Calu3 (cell line): ENCODE data around the gene AIFM2. TPM values are rescaled to one million over a fixed set of nuclear protein-coding genes. Genes with fewer than 3 reads are reported as not detected.

Source experiments
- BruUV-seq: library from RNA; stranded (reverse); fragments of 400-500 nt; replicated peaks from 2 replicates; lab custom pipeline; 2021; lab: Mats Ljungman, UMichigan
- CTCF ChIA-PET: fragments of 300-600 bp; sonication (Branson Sonifier 250); formaldehyde crosslinking; loops from one replicate; lab custom pipeline; 2022; ENCODE audit warnings: antibody characterized with exemption; lab: Charles Lee
- DNase-seq: peaks from one replicate; pipeline ENCODE4 v3.0.0; 2022
- H3K27ac Mint-ChIP-seq: one replicate; pipeline ENCODE4 v1.8.0; 2022; ENCODE audit warnings: mixed read lengths; ENCODE audit not compliant: unreplicated experiment
- H3K27me3 Mint-ChIP-seq: one replicate; pipeline ENCODE4 v1.8.0; 2022; ENCODE audit warnings: mixed read lengths; ENCODE audit not compliant: unreplicated experiment
- H3K36me3 Mint-ChIP-seq: one replicate; pipeline ENCODE4 v1.8.0; 2022; ENCODE audit warnings: mild to moderate bottlenecking, moderate library complexity, mixed read lengths; ENCODE audit not compliant: insufficient read depth, unreplicated experiment
- H3K4me1 Mint-ChIP-seq: one replicate; pipeline ENCODE4 v1.8.0; 2022; ENCODE audit warnings: mild to moderate bottlenecking, low read depth, mixed read lengths; ENCODE audit not compliant: unreplicated experiment
- H3K4me3 Mint-ChIP-seq: one replicate; pipeline ENCODE4 v1.8.0; 2022; ENCODE audit warnings: mild to moderate bottlenecking, low read depth, moderate library complexity, mixed read lengths; ENCODE audit not compliant: unreplicated experiment
- H3K9me3 Mint-ChIP-seq: one replicate; pipeline ENCODE4 v1.8.0; 2022; ENCODE audit warnings: low read depth, mixed read lengths; ENCODE audit not compliant: unreplicated experiment
- intact Hi-C: fragments of 100-400 bp; cut with micrococcal nuclease; formaldehyde crosslinking; loops from one replicate; pipeline ENCODE4 v1.10.0; 2022; ENCODE audit not compliant: unreplicated experiment
- total RNA-seq: library from RNA; stranded (reverse); gene quantifications from 2 replicates; pipeline ENCODE4 v1.2.3, GENCODE V29; 2022
- TF ChIP-seq, protein P1 (sequence below): fragments of 200-600 bp; IDR thresholded peaks from one replicate; pipeline ENCODE4 v1.8.0; 2022; ENCODE audit warnings: antibody characterized with exemption; ENCODE audit not compliant: unreplicated experiment

AIFM2 gene
- total RNA-seq, 1 experiment from 2014 or later = 21.1 TPM

DNA sequence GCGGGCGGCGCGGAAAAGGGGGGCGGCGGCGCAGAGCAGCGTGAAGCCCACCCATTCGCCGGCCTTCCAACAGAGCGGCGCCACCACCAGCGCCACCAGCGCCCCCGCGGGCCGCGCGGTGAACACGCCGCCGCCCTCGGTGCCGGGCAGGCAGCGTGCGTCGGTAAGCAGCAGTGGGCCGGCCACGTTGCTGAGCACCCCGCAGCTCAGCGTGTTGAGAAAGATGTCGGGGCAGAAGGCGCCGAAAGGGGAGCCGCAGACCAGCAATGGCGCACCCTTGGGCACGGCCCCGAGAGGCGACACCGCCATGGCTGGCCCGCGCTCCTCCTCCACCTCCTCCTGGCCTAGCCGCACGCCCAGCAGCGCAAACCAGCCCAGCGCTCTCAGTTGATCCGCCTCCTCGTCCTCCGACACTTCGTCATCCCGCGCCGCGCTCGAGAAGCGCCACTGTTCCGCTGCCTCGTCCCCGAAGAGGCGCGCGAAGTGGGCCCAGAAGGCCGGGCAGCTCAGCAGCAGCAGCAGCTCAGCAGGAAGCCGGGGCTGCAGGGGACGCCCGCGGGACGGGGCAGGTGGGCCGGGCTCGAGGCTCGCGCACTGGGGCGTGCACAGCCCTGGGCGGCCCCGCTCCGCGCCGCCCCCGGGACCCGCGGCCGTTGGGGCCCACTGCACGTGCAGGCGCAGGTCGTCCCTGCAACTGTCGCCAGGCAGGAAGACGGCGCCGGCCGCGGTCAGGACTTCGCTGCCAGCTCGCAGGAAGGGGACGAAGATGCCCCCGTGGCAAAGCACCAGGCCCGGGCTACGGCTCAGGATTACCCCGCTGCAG, 13.3 kb upstream of the AIFM2 start:
- Mint-ChIP-seq H3K27ac (peak overlapping the region; percentile 45), H3K4me1 (peaks cover 8% of the 10 kb centered on the region), H3K4me3 (peak overlapping the region; percentile 86), H3K27me3 (no peaks in the 10 kb centered on the region), H3K9me3 (no peaks in the 10 kb centered on the region), H3K36me3 (peaks cover 65% of the 10 kb centered on the region)
- intact Hi-C loops = loop anchor here (2.0 kb wide), 1 partner anchor 219 kb away; no protein-coding TSS in a partner anchor
- BruUV-seq = no TSS peak
- TF ChIP-seq, protein P1, sequence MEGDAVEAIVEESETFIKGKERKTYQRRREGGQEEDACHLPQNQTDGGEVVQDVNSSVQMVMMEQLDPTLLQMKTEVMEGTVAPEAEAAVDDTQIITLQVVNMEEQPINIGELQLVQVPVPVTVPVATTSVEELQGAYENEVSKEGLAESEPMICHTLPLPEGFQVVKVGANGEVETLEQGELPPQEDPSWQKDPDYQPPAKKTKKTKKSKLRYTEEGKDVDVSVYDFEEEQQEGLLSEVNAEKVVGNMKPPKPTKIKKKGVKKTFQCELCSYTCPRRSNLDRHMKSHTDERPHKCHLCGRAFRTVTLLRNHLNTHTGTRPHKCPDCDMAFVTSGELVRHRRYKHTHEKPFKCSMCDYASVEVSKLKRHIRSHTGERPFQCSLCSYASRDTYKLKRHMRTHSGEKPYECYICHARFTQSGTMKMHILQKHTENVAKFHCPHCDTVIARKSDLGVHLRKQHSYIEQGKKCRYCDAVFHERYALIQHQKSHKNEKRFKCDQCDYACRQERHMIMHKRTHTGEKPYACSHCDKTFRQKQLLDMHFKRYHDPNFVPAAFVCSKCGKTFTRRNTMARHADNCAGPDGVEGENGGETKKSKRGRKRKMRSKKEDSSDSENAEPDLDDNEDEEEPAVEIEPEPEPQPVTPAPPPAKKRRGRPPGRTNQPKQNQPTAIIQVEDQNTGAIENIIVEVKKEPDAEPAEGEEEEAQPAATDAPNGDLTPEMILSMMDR = peak; percentile 70
- CTCF ChIA-PET = interaction anchor here (0.6 to 1.9 kb wide), 28 partner anchors 8 to 359 kb away, joined by 3 to 33 read pairs (median 4); partner anchors contain the start of genes EIF4EBP2 and SAR1A
- DNase-seq = peak; percentile 75

DNA sequence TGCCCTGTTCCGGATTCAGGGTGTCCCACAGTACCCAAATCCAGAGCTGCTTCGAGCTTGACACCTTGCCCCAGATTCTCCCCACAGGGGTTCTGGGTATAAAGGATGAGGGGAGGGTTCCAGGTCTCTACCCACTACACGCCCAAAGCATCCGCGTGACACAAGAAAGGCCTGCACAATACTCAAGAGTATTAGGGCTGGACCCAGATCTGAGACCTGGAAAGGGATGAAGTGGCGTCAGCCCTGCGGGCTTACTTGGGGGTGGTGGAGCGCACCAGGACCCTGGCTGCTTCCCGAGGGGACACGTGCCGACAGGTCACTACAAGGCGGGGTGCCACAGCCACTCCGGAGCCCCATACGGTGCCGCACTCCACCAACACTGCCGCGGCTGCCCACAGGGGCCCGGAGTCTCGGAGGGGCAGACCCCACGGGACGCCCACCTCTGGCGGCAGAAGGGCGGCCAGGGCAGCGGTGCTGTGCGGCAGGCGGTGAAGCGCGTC, 12.6 kb upstream of the AIFM2 start:
- peaks cover 8% of the 10 kb centered on the region for H3K4me1 Mint-ChIP-seq
- no peak overlapping the region for H3K27ac Mint-ChIP-seq
- CTCF ChIA-PET = interaction anchor here (1.6 to 1.9 kb wide), 3 partner anchors 9 to 259 kb away, joined by 3 to 20 read pairs (median 5); partner anchors contain the start of gene EIF4EBP2
- no peaks in the 10 kb centered on the region for H3K27me3 Mint-ChIP-seq
- TF ChIP-seq, protein P1 = no peak
- H3K9me3 Mint-ChIP-seq = no peaks in the 10 kb centered on the region
- peaks cover 65% of the 10 kb centered on the region for H3K36me3 Mint-ChIP-seq
- intact Hi-C loops = no loop called here
- peak overlapping the region; percentile 86 for H3K4me3 Mint-ChIP-seq
- BruUV-seq = no TSS peak
- DNase-seq = no peak

DNA sequence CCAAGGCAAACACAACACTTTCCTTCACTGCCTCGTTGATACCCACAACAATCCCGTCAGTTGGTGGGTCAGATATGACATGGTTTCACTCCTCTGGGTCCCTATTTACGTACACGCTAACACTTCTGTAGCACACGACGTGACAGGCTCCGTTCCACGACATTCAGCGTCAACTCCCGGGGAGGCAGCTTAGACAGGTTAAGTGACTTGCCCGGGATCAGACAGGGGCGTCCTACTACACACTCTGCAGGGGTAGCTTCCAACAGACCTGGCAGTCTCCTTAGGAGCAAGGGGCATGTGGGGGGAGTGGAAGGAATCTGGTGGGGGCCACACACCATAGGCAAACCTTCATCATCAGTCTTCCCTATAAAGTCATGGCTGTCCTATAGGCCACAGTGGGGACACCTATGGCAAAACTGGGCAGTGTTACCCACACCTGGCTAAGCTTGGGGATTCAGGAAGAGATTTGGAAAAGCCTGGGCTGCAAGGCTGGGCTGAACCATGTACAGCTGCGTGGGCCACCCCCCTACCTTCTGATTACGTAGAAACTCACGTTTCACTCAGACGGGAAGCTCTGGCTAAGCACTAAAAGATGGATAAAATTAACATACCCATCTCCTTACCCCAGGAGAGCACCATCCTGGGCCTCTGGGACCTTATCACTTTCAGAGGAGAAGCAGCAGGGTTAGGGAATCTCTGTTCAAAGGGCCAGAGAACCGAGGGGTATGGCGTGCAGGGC, 11.9 kb upstream of the AIFM2 start:
- CTCF ChIA-PET = no interaction called here
- Mint-ChIP-seq H3K36me3 (peaks cover 64% of the 10 kb centered on the region), H3K4me1 (peaks cover 8% of the 10 kb centered on the region), H3K9me3 (no peaks in the 10 kb centered on the region), H3K4me3 (peak overlapping the region; percentile 86), H3K27me3 (no peaks in the 10 kb centered on the region), H3K27ac (no peak overlapping the region)
- intact Hi-C loops = no loop called here
- DNase-seq = no peak
- BruUV-seq = TSS peak; percentile 23
- TF ChIP-seq, protein P1 = no peak

DNA sequence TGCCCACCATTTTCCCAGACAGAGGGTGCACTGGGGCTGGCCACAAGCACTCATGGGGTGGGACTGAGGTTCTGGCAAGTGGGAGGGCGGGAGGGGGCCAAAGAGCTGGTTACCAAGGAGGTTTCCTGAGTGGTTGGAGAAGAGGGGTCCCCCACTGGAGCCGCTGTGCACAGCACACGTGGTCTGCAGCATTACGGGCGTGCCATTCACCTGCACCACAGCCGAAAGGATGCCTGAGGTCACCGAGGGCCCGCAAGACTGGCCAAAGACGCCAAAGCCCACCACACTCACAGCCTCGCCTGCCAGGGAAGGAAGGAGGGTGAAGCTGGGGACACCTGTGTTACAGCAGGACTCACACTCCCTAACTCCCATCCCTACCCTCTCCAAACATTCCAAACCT, 9.9 kb upstream of the AIFM2 start:
- no TSS peak for BruUV-seq
- DNase-seq = no peak
- Mint-ChIP-seq H3K9me3 (no peaks in the 10 kb centered on the region), H3K27ac (no peak overlapping the region), H3K27me3 (no peaks in the 10 kb centered on the region), H3K4me3 (no peak overlapping the region), H3K36me3 (peaks cover 54% of the 10 kb centered on the region), H3K4me1 (peaks cover 8% of the 10 kb centered on the region)
- intact Hi-C loops = no loop called here
- CTCF ChIA-PET = interaction anchor here (0.6 kb wide), 1 partner anchor 62 kb away, joined by 5 read pairs; no protein-coding TSS in a partner anchor
- TF ChIP-seq, protein P1 = no peak
